IPS-NIHi11 (cell line): ENCODE measurements around the gene TNFRSF21.

Experiments
- DNase-seq: peaks from one replicate; pipeline ENCODE4 v3.0.0; 2012; ENCODE audit warnings: mixed read lengths, low spot score

Gene TNFRSF21

GRCh38 chr6:47221565-47221964 lies 88.1 kb downstream of the TNFRSF21 start:
- peak; percentile 52 for DNase-seq

- DNase-seq, result no peak
Observed at GRCh38 chr6:47209632-47210031, 100.1 kb downstream of the TNFRSF21 start.

GRCh38 chr6:47207261-47207660 lies 102.4 kb downstream of the TNFRSF21 start:
- DNase-seq, result no peak

- no peak for DNase-seq
Observed at GRCh38 chr6:47206626-47207025, 103.1 kb downstream of the TNFRSF21 start.

- no peak for DNase-seq
Observed at GRCh38 chr6:47203938-47204611, 105.6 kb downstream of the TNFRSF21 start.

- DNase-seq, result no peak
Observed at GRCh38 chr6:47203266-47203937, 106.3 kb downstream of the TNFRSF21 start.

- DNase-seq, result no peak
Observed at GRCh38 chr6:47202644-47203205, 107.0 kb downstream of the TNFRSF21 start.

- DNase-seq, result no peak
Observed at GRCh38 chr6:47200536-47201334, 109.0 kb downstream of the TNFRSF21 start.

GRCh38 chr6:47197682-47198640 lies 111.7 kb downstream of the TNFRSF21 start:
- DNase-seq, result no peak

- no peak for DNase-seq
Observed at GRCh38 chr6:47196113-47196512, 113.6 kb downstream of the TNFRSF21 start.

GRCh38 chr6:47195011-47195650 lies 114.6 kb downstream of the TNFRSF21 start:
- DNase-seq, result no peak

- DNase-seq, result peak; percentile 12
Observed at GRCh38 chr6:47188588-47189021, 121.1 kb downstream of the TNFRSF21 start.

- DNase-seq, result no peak
Observed at GRCh38 chr6:47187893-47188587, 121.7 kb downstream of the TNFRSF21 start.

GRCh38 chr6:47187113-47187512 lies 122.6 kb downstream of the TNFRSF21 start:
- no peak for DNase-seq

GRCh38 chr6:47182291-47182957 lies 127.3 kb downstream of the TNFRSF21 start:
- DNase-seq, result no peak

- DNase-seq, result no peak
Observed at GRCh38 chr6:47181681-47182080, 128.0 kb downstream of the TNFRSF21 start.
